Measurements from ENCODE around the gene HSD17B1. TPM values are rescaled to one million over a fixed set of nuclear protein-coding genes. Genes with fewer than 3 reads are reported as not detected.
A peak's percentile ranks its signal among the peaks of the same experiment; 100 is the strongest.

HSD17B1 gene
- total and polyA plus RNA-seq, 2 of the 13 experiments (the other 11 are each of a cell fraction or from before 2014, with no cell fraction given) = 0.54 to 0.93 TPM

DNA sequence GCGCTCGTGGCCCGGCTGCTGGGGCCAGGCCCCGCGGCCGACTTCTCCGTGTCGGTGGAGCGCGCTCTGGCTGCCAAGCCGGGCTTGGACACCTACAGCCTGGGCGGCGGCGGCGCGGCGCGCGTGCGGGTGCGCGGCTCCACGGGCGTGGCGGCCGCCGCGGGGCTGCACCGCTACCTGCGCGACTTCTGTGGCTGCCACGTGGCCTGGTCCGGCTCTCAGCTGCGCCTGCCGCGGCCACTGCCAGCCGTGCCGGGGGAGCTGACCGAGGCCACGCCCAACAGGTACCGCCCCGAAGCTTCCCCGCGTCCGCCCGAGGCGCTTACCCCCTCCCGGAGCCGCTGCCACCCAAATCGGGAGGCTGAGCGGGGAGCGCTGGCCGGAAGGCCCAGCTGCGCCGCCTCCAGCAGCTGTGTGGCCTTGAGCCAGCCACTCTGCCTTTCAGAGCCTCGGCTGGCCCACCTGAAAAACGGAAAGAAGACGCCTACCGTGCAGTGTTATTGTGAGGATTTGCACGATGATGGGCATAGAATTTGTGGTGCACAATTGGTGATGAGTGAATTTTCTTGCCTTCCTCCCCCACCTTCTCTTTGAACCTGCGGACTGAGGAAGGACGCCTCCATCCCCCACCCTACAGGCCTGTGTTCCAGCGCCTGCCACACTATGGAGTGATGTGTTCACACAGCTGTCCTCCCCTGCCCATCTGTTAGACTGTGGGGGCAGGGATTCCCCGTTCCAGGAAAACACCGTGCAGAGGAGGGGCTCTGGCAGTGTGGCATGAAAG, 16.2 kb upstream of the HSD17B1 start (continued):
- TF ChIP-seq ZBTB20 (CRISPR knock-in tag; IDR thresholded peaks at IDR 0.05; ENCODE audit: borderline replicate concordance, low read depth) (0 out of 2 replicates have a peak, but pooled peaks have one; percentile 38), TARDBP (CRISPR knock-in tag; IDR thresholded peaks at IDR 0.05) (peak; percentile 64; the same call in 1 of the 2 replicates), NFYC (CRISPR knock-in tag; IDR thresholded peaks at IDR 0.05) (peak; percentile 33), SPEN (CRISPR knock-in tag; IDR thresholded peaks at IDR 0.05; ENCODE audit: low read depth) (peak; percentile 80), ZNF556 (CRISPR knock-in tag; IDR thresholded peaks at IDR 0.05; ENCODE audit: borderline replicate concordance) (peak; percentile 65; the same call in 1 of the 2 replicates), ZNF740 (CRISPR knock-in tag; IDR thresholded peaks at IDR 0.05) (0 out of 2 replicates have a peak, but pooled peaks have one; percentile 15), ZBTB8A (CRISPR knock-in tag; IDR thresholded peaks at IDR 0.05; ENCODE audit: borderline replicate concordance, low read depth) (no peak), STAT6 (CRISPR knock-in tag; IDR thresholded peaks at IDR 0.05; ENCODE audit: borderline replicate concordance) (no peak), TIGD3 (CRISPR knock-in tag; IDR thresholded peaks at IDR 0.05; ENCODE audit: borderline replicate concordance) (no peak), ZFP36L1 (CRISPR knock-in tag; IDR thresholded peaks at IDR 0.05) (no peak; the same call in 1 of the 2 replicates), ZNF776 (CRISPR knock-in tag; IDR thresholded peaks at IDR 0.05) (no peak; the same call in 1 of the 2 replicates), TMF1 (CRISPR knock-in tag; IDR thresholded peaks at IDR 0.05; ENCODE audit: low read depth) (peak; percentile 91), ZNF24 (IDR thresholded peaks at IDR 0.05) (no peak), PAF1 (CRISPR knock-in tag; IDR thresholded peaks at IDR 0.05) (no peak; the same call in 1 of the 2 replicates), YEATS4 (CRISPR knock-in tag; IDR thresholded peaks at IDR 0.05; ENCODE audit: borderline replicate concordance) (peak; percentile 84), ZNF335 (CRISPR knock-in tag; IDR thresholded peaks at IDR 0.05) (no peak; the same call in 1 of the 2 replicates), SMAD1 (CRISPR knock-in tag; IDR thresholded peaks at IDR 0.05; ENCODE audit: borderline replicate concordance, low read depth) (no peak; the same call in 1 of the 2 replicates), ZNF562 (CRISPR knock-in tag; IDR thresholded peaks at IDR 0.05; ENCODE audit: borderline replicate concordance) (no peak), ZFAT (CRISPR knock-in tag; conservative IDR thresholded peaks at IDR 0.05) (no peak)
- TF ChIP-seq, protein P1, sequence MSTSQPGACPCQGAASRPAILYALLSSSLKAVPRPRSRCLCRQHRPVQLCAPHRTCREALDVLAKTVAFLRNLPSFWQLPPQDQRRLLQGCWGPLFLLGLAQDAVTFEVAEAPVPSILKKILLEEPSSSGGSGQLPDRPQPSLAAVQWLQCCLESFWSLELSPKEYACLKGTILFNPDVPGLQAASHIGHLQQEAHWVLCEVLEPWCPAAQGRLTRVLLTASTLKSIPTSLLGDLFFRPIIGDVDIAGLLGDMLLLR (CRISPR knock-in tag; IDR thresholded peaks at IDR 0.05) = peak; percentile 28; the same call in 1 of the 2 replicates
- TF ChIP-seq, protein P2, sequence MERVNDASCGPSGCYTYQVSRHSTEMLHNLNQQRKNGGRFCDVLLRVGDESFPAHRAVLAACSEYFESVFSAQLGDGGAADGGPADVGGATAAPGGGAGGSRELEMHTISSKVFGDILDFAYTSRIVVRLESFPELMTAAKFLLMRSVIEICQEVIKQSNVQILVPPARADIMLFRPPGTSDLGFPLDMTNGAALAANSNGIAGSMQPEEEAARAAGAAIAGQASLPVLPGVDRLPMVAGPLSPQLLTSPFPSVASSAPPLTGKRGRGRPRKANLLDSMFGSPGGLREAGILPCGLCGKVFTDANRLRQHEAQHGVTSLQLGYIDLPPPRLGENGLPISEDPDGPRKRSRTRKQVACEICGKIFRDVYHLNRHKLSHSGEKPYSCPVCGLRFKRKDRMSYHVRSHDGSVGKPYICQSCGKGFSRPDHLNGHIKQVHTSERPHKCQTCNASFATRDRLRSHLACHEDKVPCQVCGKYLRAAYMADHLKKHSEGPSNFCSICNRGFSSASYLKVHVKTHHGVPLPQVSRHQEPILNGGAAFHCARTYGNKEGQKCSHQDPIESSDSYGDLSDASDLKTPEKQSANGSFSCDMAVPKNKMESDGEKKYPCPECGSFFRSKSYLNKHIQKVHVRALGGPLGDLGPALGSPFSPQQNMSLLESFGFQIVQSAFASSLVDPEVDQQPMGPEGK (CRISPR knock-in tag; IDR thresholded peaks at IDR 0.05) = peak; percentile 95
